IPS DF 4.7 (cell line): ENCODE results near the gene ELOVL5.
"Not testable (repeated sequence)": the region's sequence is repeated elsewhere in the genome, so short reads cannot be mapped to it uniquely, and the experiment has no call there.

Experiments used
- DNase-seq: peaks from one replicate; pipeline ENCODE4 v3.0.0-alpha.2; 2013; ENCODE audit warnings: low spot score; ENCODE audit errors: extremely low read depth

ELOVL5 gene

GRCh38 chr6:53359095-53359842, 10.5 kb upstream of the ELOVL5 start:
- DNase-seq: no peak

GRCh38 chr6:53358440-53359094, 9.8 kb upstream of the ELOVL5 start:
- DNase-seq: no peak

- DNase-seq: no peak
These were observed 9.0 kb upstream of the ELOVL5 start for GRCh38 chr6:53357576-53358360.

GRCh38 chr6:53353624-53354023, 4.9 kb upstream of the ELOVL5 start:
- no peak for DNase-seq

GRCh38 chr6:53352360-53352759, 3.6 kb upstream of the ELOVL5 start:
- no peak for DNase-seq

GRCh38 chr6:53349209-53349693, 501 bp upstream of the ELOVL5 start:
- no peak for DNase-seq

- no peak for DNase-seq
These were observed 804 bp downstream of the ELOVL5 start for GRCh38 chr6:53347921-53348370.

GRCh38 chr6:53347250-53347920, 1.4 kb downstream of the ELOVL5 start:
- no peak for DNase-seq

GRCh38 chr6:53346049-53346448, 2.7 kb downstream of the ELOVL5 start:
- not testable (repeated sequence) for DNase-seq

- DNase-seq: no peak
These were observed 3.8 kb downstream of the ELOVL5 start for GRCh38 chr6:53344969-53345368.

GRCh38 chr6:53343092-53343491, 5.7 kb downstream of the ELOVL5 start:
- DNase-seq: no peak

GRCh38 chr6:53342217-53342616, 6.5 kb downstream of the ELOVL5 start:
- DNase-seq: no peak

GRCh38 chr6:53340536-53340935, 8.2 kb downstream of the ELOVL5 start:
- DNase-seq: no peak

- DNase-seq: no peak
These were observed 9.3 kb downstream of the ELOVL5 start for GRCh38 chr6:53339424-53339823.

- no peak for DNase-seq
These were observed 10.4 kb downstream of the ELOVL5 start for GRCh38 chr6:53338304-53338703.

- no peak for DNase-seq
These were observed 12.7 kb downstream of the ELOVL5 start for GRCh38 chr6:53336070-53336469.

- DNase-seq: no peak
These were observed 13.3 kb downstream of the ELOVL5 start for GRCh38 chr6:53335224-53335994.

GRCh38 chr6:53333439-53334408, 15.0 kb downstream of the ELOVL5 start:
- no peak for DNase-seq

- no peak for DNase-seq
These were observed 17.1 kb downstream of the ELOVL5 start for GRCh38 chr6:53331678-53332077.
